Measurements from ENCODE around the gene ALKBH2. TPM values are rescaled to one million over a fixed set of nuclear protein-coding genes. Genes with fewer than 3 reads are reported as not detected.
"Not testable (repeated sequence)": the region's sequence is repeated elsewhere in the genome, so short reads cannot be mapped to it uniquely, and the experiment has no call there.

Gene ALKBH2
- total RNA-seq, 1 donor from 2014 or later: 10.8 TPM

DNA sequence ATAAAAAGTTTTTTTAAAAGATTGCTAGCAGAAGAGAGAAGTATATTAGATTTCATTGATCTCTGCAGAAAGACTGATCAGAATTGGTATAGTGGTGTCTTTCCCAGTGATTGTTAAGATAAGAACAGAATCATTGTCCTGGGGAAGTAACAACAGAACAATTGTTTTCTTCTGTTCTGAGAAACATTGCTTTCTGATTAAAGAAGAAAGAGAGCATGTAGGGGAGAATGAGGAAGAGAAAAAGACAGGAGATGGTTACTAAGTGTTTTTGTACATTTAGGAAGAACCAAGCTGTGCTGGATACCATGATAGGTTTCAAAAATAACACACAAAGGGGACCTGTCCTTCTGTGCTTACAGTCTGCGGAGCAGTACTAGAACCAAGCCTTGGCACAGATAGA is 35.9 kb downstream of the ALKBH2 start:
- DNase-seq (ENCODE audit: low read depth): no peak
- H3K4me3 ChIP-seq (ENCODE audit: low read depth, low read length): no peak overlapping the region
- no peak for TF ChIP-seq CTCF (conservative IDR thresholded peaks at IDR 0.05; ENCODE audit: low read depth, low read length)

- DNase-seq (ENCODE audit: low read depth): no peak
- no peak for TF ChIP-seq CTCF (conservative IDR thresholded peaks at IDR 0.05; ENCODE audit: low read depth, low read length)
- no peak overlapping the region for H3K4me3 ChIP-seq (ENCODE audit: low read depth, low read length)
Measured at GRCh38 chr12:109056891-109057290, 36.4 kb downstream of the ALKBH2 start.

GRCh38 chr12:109054520-109054919 is 38.8 kb downstream of the ALKBH2 start:
- no peak for TF ChIP-seq CTCF (conservative IDR thresholded peaks at IDR 0.05; ENCODE audit: low read depth, low read length)
- DNase-seq (ENCODE audit: low read depth): no peak
- H3K4me3 ChIP-seq (ENCODE audit: low read depth, low read length): no peak overlapping the region

GRCh38 chr12:109054124-109054513 is 39.2 kb downstream of the ALKBH2 start:
- not testable (repeated sequence) for DNase-seq (ENCODE audit: low read depth)
- peak overlapping the region; percentile 94 for H3K4me3 ChIP-seq (ENCODE audit: low read depth, low read length)

GRCh38 chr12:109053382-109054123 is 39.7 kb downstream of the ALKBH2 start:
- no peak for TF ChIP-seq CTCF (conservative IDR thresholded peaks at IDR 0.05; ENCODE audit: low read depth, low read length)
- DNase-seq (ENCODE audit: low read depth): no peak

GRCh38 chr12:109052414-109053323 is 40.6 kb downstream of the ALKBH2 start, which contains the start of gene USP30:
TSS of gene USP30 (plus strand) at chr12:109052576. CDS start at chr12:109052679, 103 bp downstream.
- H3K4me3 ChIP-seq (ENCODE audit: low read depth, low read length): peak within 1 kb of the TSS; percentile 94
- DNase-seq (ENCODE audit: low read depth): no peak
- no peak for TF ChIP-seq CTCF (conservative IDR thresholded peaks at IDR 0.05; ENCODE audit: low read depth, low read length)

More at GRCh38 chr12:109053382-109054123, 39.7 kb downstream of the ALKBH2 start:
- H3K4me3 ChIP-seq (ENCODE audit: low read depth, low read length): peak overlapping the region; percentile 94

- DNase-seq (ENCODE audit: low read depth): no peak
- H3K4me3 ChIP-seq (ENCODE audit: low read depth, low read length): peak overlapping the region; percentile 94
- TF ChIP-seq CTCF (conservative IDR thresholded peaks at IDR 0.05; ENCODE audit: low read depth, low read length): no peak
Measured at GRCh38 chr12:109052097-109052413, 41.2 kb downstream of the ALKBH2 start.

GRCh38 chr12:109049794-109050193 is 43.5 kb downstream of the ALKBH2 start:
- DNase-seq (ENCODE audit: low read depth); H3K4me3 ChIP-seq (ENCODE audit: low read depth, low read length): not testable (repeated sequence)

- H3K4me3 ChIP-seq (ENCODE audit: low read depth, low read length); DNase-seq (ENCODE audit: low read depth): not testable (repeated sequence)
Measured at GRCh38 chr12:109048706-109049105, 44.6 kb downstream of the ALKBH2 start.
